ENCODE data around the gene PARD3.
"Not testable (repeated sequence)": the region's sequence is repeated elsewhere in the genome, so short reads cannot be mapped to it uniquely, and the experiment has no call there.

Gene PARD3

GRCh38 chr10:34709637-34710390, 105.3 kb downstream of the PARD3 start:
- DNase-seq, result no peak

GRCh38 chr10:34707656-34708055, 107.4 kb downstream of the PARD3 start:
- DNase-seq, result no peak

GRCh38 chr10:34706992-34707391, 108.1 kb downstream of the PARD3 start:
- not testable (repeated sequence) for DNase-seq

GRCh38 chr10:34706147-34706546, 108.9 kb downstream of the PARD3 start:
- no peak for DNase-seq

GRCh38 chr10:34705563-34705962, 109.5 kb downstream of the PARD3 start:
- no peak for DNase-seq

GRCh38 chr10:34704526-34705184, 110.4 kb downstream of the PARD3 start:
- DNase-seq, result no peak

- DNase-seq, result no peak
These were observed 112.1 kb downstream of the PARD3 start for GRCh38 chr10:34702982-34703381.

- DNase-seq, result no peak
These were observed 112.8 kb downstream of the PARD3 start for GRCh38 chr10:34702093-34702937.

- no peak for DNase-seq
These were observed 113.9 kb downstream of the PARD3 start for GRCh38 chr10:34701194-34701593.

- DNase-seq, result not testable (repeated sequence)
These were observed 114.3 kb downstream of the PARD3 start for GRCh38 chr10:34700752-34701151.

- no peak for DNase-seq
These were observed 115.1 kb downstream of the PARD3 start for GRCh38 chr10:34699904-34700517.

- DNase-seq, result no peak
These were observed 116.1 kb downstream of the PARD3 start for GRCh38 chr10:34698979-34699378.

GRCh38 chr10:34698248-34698831, 116.8 kb downstream of the PARD3 start:
- no peak for DNase-seq

GRCh38 chr10:34697351-34698247, 117.5 kb downstream of the PARD3 start:
- DNase-seq, result no peak

GRCh38 chr10:34696423-34696822, 118.7 kb downstream of the PARD3 start:
- DNase-seq, result no peak

- DNase-seq, result no peak
These were observed 124.6 kb downstream of the PARD3 start for GRCh38 chr10:34690383-34691049.

- no peak for DNase-seq
These were observed 126.0 kb downstream of the PARD3 start for GRCh38 chr10:34689053-34689452.

- DNase-seq, result no peak
These were observed 127.5 kb downstream of the PARD3 start for GRCh38 chr10:34687434-34688210.

- no peak for DNase-seq
These were observed 132.5 kb downstream of the PARD3 start for GRCh38 chr10:34682580-34682979.

GRCh38 chr10:34681933-34682332, 133.2 kb downstream of the PARD3 start:
- DNase-seq, result no peak
